Measurements from ENCODE around the gene STARD10. TPM values are rescaled to one million over a fixed set of nuclear protein-coding genes. Genes with fewer than 3 reads are reported as not detected.

Gene STARD10
- total and polyA plus RNA-seq, 2 of the 8 experiments (the other 6 are each of a cell fraction or from before 2014, with no cell fraction given) = 23.7 to 35.7 TPM

GRCh38 chr11:72781313-72782080, 12.3 kb downstream of the STARD10 start (continued):
- no peak for TF ChIP-seq GTF2F1 (IDR thresholded peaks at IDR 0.05; ENCODE audit: borderline replicate concordance, low read depth, low read length)
- TF ChIP-seq KDM4A (IDR thresholded peaks at IDR 0.05; ENCODE audit: low read depth, low read length, severe bottlenecking) = peak; percentile 34
- TF ChIP-seq SUZ12 (IDR thresholded peaks at IDR 0.05; ENCODE audit: low read length) = no peak
- TF ChIP-seq JUND (IDR thresholded peaks at IDR 0.05; ENCODE audit: low read length) = no peak
- no peak for TF ChIP-seq CBX8 (IDR thresholded peaks at IDR 0.05; ENCODE audit: borderline replicate concordance, low read depth, low read length)
- peak; percentile 89 for TF ChIP-seq FOSL1 (IDR thresholded peaks at IDR 0.05; ENCODE audit: insufficient read depth, low read depth, low read length)
- TF ChIP-seq CREB1 (IDR thresholded peaks at IDR 0.05) = no peak
- TF ChIP-seq EGR1 (IDR thresholded peaks at IDR 0.05; ENCODE audit: borderline replicate concordance, low read depth, low read length) = no peak

Measured in H1 (cell line).